Naive thymus-derived CD4-positive, alpha-beta T cell (primary cell): Measurements from ENCODE around the gene HOXC11. TPM values are rescaled to one million over a fixed set of nuclear protein-coding genes. Genes with fewer than 3 reads are reported as not detected.
A peak's percentile ranks its signal among the peaks of the same experiment; 100 is the strongest.

Experiments
- ATAC-seq: fragments of 150-1000 bp; cut with Tn5 transposase; 2 replicates; pipeline ENCODE4 v1.10.0; 2021; ENCODE audit warnings: mild to moderate bottlenecking, moderate library complexity
- CTCF ChIA-PET: fragments of 350-600 bp; sonication (Branson Sonifier 250); formaldehyde crosslinking; loops from one replicate; lab custom pipeline; 2021; ENCODE audit warnings: antibody characterized with exemption; lab: Charles Lee
- POLR2A ChIA-PET: fragments of 350-600 bp; sonication (Branson Sonifier 250); formaldehyde crosslinking; loops from one replicate; lab custom pipeline; 2021; ENCODE audit warnings: antibody characterized with exemption, inconsistent platforms; lab: Charles Lee
- DNase-seq, 9 donors: peaks; one replicate each; pipeline versions ENCODE4 v3.0.0 to v3.0.0-alpha.2; 2020 to 2022; ENCODE audit warnings: mixed read lengths in 1 of 9
- H3K27ac ChIP-seq: one replicate; pipeline ENCODE4 v1.7.0; 2013; ENCODE audit warnings: mild to moderate bottlenecking, low read depth, low read length, moderate library complexity
- H3K27me3 ChIP-seq, 2 donors: one replicate each; pipeline ENCODE4 v1.7.0; 2013; ENCODE audit warnings: low read length in 2 of 2, mild to moderate bottlenecking in 2 of 2, moderate library complexity in 2 of 2; ENCODE audit not compliant: control insufficient read depth in 2 of 2, insufficient read depth in 2 of 2
- H3K36me3 ChIP-seq, 3 experiments: 1 replicate in 2 of 3; 2 replicates in 1 of 3; pipeline ENCODE4 v1.7.0; 2013; ENCODE audit warnings: low read length in 3 of 3, mild to moderate bottlenecking in 3 of 3, moderate library complexity in 1 of 3; ENCODE audit not compliant: insufficient read depth in 3 of 3, control insufficient read depth in 2 of 3
- H3K4me1 ChIP-seq, 2 donors: one replicate each; pipeline ENCODE4 v1.7.0; 2013; ENCODE audit warnings: low read length in 2 of 2, mild to moderate bottlenecking in 2 of 2, moderate library complexity in 1 of 2; ENCODE audit not compliant: control insufficient read depth in 2 of 2, insufficient read depth in 2 of 2
- H3K4me3 ChIP-seq: 2 replicates; pipeline ENCODE4 v1.7.0; 2013; ENCODE audit warnings: mild to moderate bottlenecking, low read length
- H3K9me3 ChIP-seq, 3 experiments: 1 replicate in 2 of 3; 2 replicates in 1 of 3; pipeline ENCODE4 v1.7.0; 2013; ENCODE audit warnings: low read length in 3 of 3; ENCODE audit not compliant: control insufficient read depth in 2 of 3
- H3K27ac Mint-ChIP-seq, 9 donors: one replicate each; pipeline ENCODE4 v1.8.0; 2020 to 2022; ENCODE audit warnings: mixed read lengths in 9 of 9, mild to moderate bottlenecking in 8 of 9, moderate library complexity in 5 of 9, inconsistent platforms in 2 of 9
- H3K27me3 Mint-ChIP-seq, 5 donors: one replicate each; pipeline ENCODE4 v1.8.0; 2021 to 2022; ENCODE audit warnings: mixed read lengths in 5 of 5, mild to moderate bottlenecking in 1 of 5
- H3K36me3 Mint-ChIP-seq, 5 donors: one replicate each; pipeline ENCODE4 v1.8.0; 2020 to 2022; ENCODE audit warnings: mixed read lengths in 5 of 5, mild to moderate bottlenecking in 3 of 5, inconsistent platforms in 1 of 5
- H3K4me1 Mint-ChIP-seq, 7 donors: one replicate each; pipeline ENCODE4 v1.8.0; 2020 to 2022; ENCODE audit warnings: mixed read lengths in 7 of 7, mild to moderate bottlenecking in 3 of 7, inconsistent platforms in 1 of 7
- H3K4me3 Mint-ChIP-seq, 10 donors: one replicate each; pipeline ENCODE4 v1.8.0; 2020 to 2022; ENCODE audit warnings: mild to moderate bottlenecking in 10 of 10, mixed read lengths in 10 of 10, moderate library complexity in 6 of 10, inconsistent platforms in 2 of 10
- H3K9me3 Mint-ChIP-seq, 11 donors: one replicate each; pipeline ENCODE4 v1.8.0; 2020 to 2022; ENCODE audit warnings: mixed read lengths in 11 of 11, mild to moderate bottlenecking in 4 of 11, inconsistent platforms in 1 of 11, moderate library complexity in 1 of 11
- intact Hi-C, 2 donors: fragments of 100-400 bp; cut with micrococcal nuclease; formaldehyde crosslinking; loops; one replicate each; pipeline ENCODE4 v1.15.1; 2023
- polyA plus RNA-seq, 2 donors: library from polyadenylated mRNA; unstranded; fragments of 300-500 nt; fragmentation: Illumina TruSeq; gene quantifications; one replicate each; pipeline ENCODE4 v1.2.3, GENCODE V29; 2021
- total RNA-seq, 6 experiments: library from RNA in 5 of 6; stranded (reverse) in 5 of 6; gene quantifications; 1 replicate in 5 of 6; 2 replicates in 1 of 6; pipeline ENCODE4 v1.2.3 and lab custom pipeline; 2021 to 2026

HOXC11 gene
- total and polyA plus RNA-seq, 7 experiments from 2014 or later: not detected

GRCh38 chr12:53930591-53931255 lies 42.2 kb upstream of the HOXC11 start:
- no peak overlapping the region for H3K4me3 ChIP-seq
- no peak overlapping the region for H3K4me3 Mint-ChIP-seq
- no peak for DNase-seq
- ATAC-seq: no peak
- peaks cover 0 to 3% (median 0%) of the 10 kb centered on the region in 5 donors for H3K36me3 Mint-ChIP-seq
- peaks cover 0 to 3% of the 10 kb centered on the region in 2 donors for H3K4me1 ChIP-seq
- H3K27me3 Mint-ChIP-seq: peaks cover 93 to 100% (median 96%) of the 10 kb centered on the region in 5 donors
- H3K27ac ChIP-seq: no peak overlapping the region
- peak overlapping the region in 1 of 9 donors; percentile 13 for H3K27ac Mint-ChIP-seq
- H3K4me1 Mint-ChIP-seq: peaks cover 4 to 16% (median 8%) of the 10 kb centered on the region in 7 donors
- ChIA-PET CTCF (no interaction called here), POLR2A (no interaction called here)
- no peaks in the 10 kb centered on the region for H3K9me3 ChIP-seq
- H3K27me3 ChIP-seq: peaks cover 13 to 28% of the 10 kb centered on the region in 2 donors
- H3K36me3 ChIP-seq: no peaks in the 10 kb centered on the region
- intact Hi-C loops: no loop called here
- H3K9me3 Mint-ChIP-seq: peaks cover 0 to 27% (median 5%) of the 10 kb centered on the region in 11 donors

GRCh38 chr12:53931844-53932581 lies 40.9 kb upstream of the HOXC11 start:
- H3K27me3 ChIP-seq: peaks cover 12 to 28% of the 10 kb centered on the region in 2 donors
- H3K27ac Mint-ChIP-seq: no peak overlapping the region
- H3K36me3 Mint-ChIP-seq: peaks cover 0 to 3% (median 0%) of the 10 kb centered on the region in 5 donors
- POLR2A ChIA-PET: no interaction called here
- H3K9me3 ChIP-seq: no peaks in the 10 kb centered on the region
- CTCF ChIA-PET: no interaction called here
- peaks cover 0 to 26% (median 5%) of the 10 kb centered on the region in 11 donors for H3K9me3 Mint-ChIP-seq
- no peak overlapping the region for H3K4me3 ChIP-seq
- H3K4me1 ChIP-seq: peaks cover 0 to 3% of the 10 kb centered on the region in 2 donors
- no peak for DNase-seq
- no peaks in the 10 kb centered on the region for H3K36me3 ChIP-seq
- intact Hi-C loops: no loop called here
- no peak for ATAC-seq
- no peak overlapping the region for H3K27ac ChIP-seq
- no peak overlapping the region for H3K4me3 Mint-ChIP-seq
- H3K27me3 Mint-ChIP-seq: peaks cover 92 to 100% (median 95%) of the 10 kb centered on the region in 5 donors
- H3K4me1 Mint-ChIP-seq: peaks cover 4 to 26% (median 18%) of the 10 kb centered on the region in 7 donors

- Histone ChIP-seq H3K9me3 (no peaks in the 10 kb centered on the region), H3K4me3 (no peak overlapping the region), H3K27ac (no peak overlapping the region), H3K36me3 (no peaks in the 10 kb centered on the region), H3K27me3 (peaks cover 15 to 30% of the 10 kb centered on the region in 2 donors), H3K4me1 (peaks cover 0 to 3% of the 10 kb centered on the region in 2 donors)
- H3K4me3 Mint-ChIP-seq: no peak overlapping the region
- H3K27me3 Mint-ChIP-seq: peaks cover 96 to 100% (median 97%) of the 10 kb centered on the region in 5 donors
- H3K9me3 Mint-ChIP-seq: peaks cover 0 to 29% (median 5%) of the 10 kb centered on the region in 11 donors
- ChIA-PET CTCF (no interaction called here), POLR2A (no interaction called here)
- intact Hi-C loops: no loop called here
- H3K4me1 Mint-ChIP-seq: peaks cover 4 to 31% (median 23%) of the 10 kb centered on the region in 7 donors
- peaks cover 0 to 1% (median 0%) of the 10 kb centered on the region in 5 donors for H3K36me3 Mint-ChIP-seq
- no peak overlapping the region for H3K27ac Mint-ChIP-seq
- DNase-seq (no peak), ATAC-seq (no peak)
These were observed 40.0 kb upstream of the HOXC11 start for GRCh38 chr12:53932915-53933314.

GRCh38 chr12:53935383-53936341 lies 37.3 kb upstream of the HOXC11 start:
- peak overlapping the region in 9 of 10 donors; percentile 42 to 76 (median 61) for H3K4me3 Mint-ChIP-seq
- intact Hi-C loops: loop anchor here in 1 of 2 donors (5.0 kb wide), 2 partner anchors 47 to 62 kb away; no protein-coding TSS in a partner anchor
- no peak for ATAC-seq
- peaks cover 0 to 12% (median 0%) of the 10 kb centered on the region in 11 donors for H3K9me3 Mint-ChIP-seq
- no peak overlapping the region for H3K27ac ChIP-seq
- H3K36me3 ChIP-seq: no peaks in the 10 kb centered on the region
- CTCF ChIA-PET: no interaction called here
- no peaks in the 10 kb centered on the region for H3K9me3 ChIP-seq
- H3K4me1 ChIP-seq: peaks cover 0 to 3% of the 10 kb centered on the region in 2 donors
- peaks cover 0 to 1% (median 0%) of the 10 kb centered on the region in 5 donors for H3K36me3 Mint-ChIP-seq
- H3K27ac Mint-ChIP-seq: peak overlapping the region in 2 of 9 donors; percentile 41 to 57
- peaks cover 6 to 28% of the 10 kb centered on the region in 2 donors for H3K27me3 ChIP-seq
- no peak for DNase-seq
- peaks cover 0 to 35% (median 23%) of the 10 kb centered on the region in 7 donors for H3K4me1 Mint-ChIP-seq
- H3K4me3 ChIP-seq: no peak overlapping the region
- peaks cover 84 to 96% (median 89%) of the 10 kb centered on the region in 5 donors for H3K27me3 Mint-ChIP-seq
- POLR2A ChIA-PET: no interaction called here

GRCh38 chr12:53937099-53937498 lies 35.8 kb upstream of the HOXC11 start:
- intact Hi-C loops: loop anchor here in 1 of 2 donors (5.0 kb wide), 2 partner anchors 45 to 60 kb away; no protein-coding TSS in a partner anchor
- Histone ChIP-seq H3K36me3 (no peaks in the 10 kb centered on the region), H3K4me3 (no peak overlapping the region), H3K4me1 (peaks cover 0 to 3% of the 10 kb centered on the region in 2 donors), H3K9me3 (no peaks in the 10 kb centered on the region), H3K27ac (no peak overlapping the region), H3K27me3 (peaks cover 14 to 36% of the 10 kb centered on the region in 2 donors)
- peaks cover 0 to 1% (median 0%) of the 10 kb centered on the region in 5 donors for H3K36me3 Mint-ChIP-seq
- DNase-seq: no peak
- ChIA-PET CTCF (no interaction called here), POLR2A (no interaction called here)
- H3K4me1 Mint-ChIP-seq: peaks cover 0 to 35% (median 23%) of the 10 kb centered on the region in 7 donors
- peak overlapping the region in 3 of 9 donors; percentile 21 to 67 (median 48) for H3K27ac Mint-ChIP-seq
- H3K9me3 Mint-ChIP-seq: peaks cover 0 to 12% (median 0%) of the 10 kb centered on the region in 11 donors
- H3K4me3 Mint-ChIP-seq: peak overlapping the region in 2 of 10 donors; percentile 13 to 60
- no peak for ATAC-seq
- peaks cover 84 to 95% (median 90%) of the 10 kb centered on the region in 5 donors for H3K27me3 Mint-ChIP-seq
